ENCODE measurements around the gene PARD3B.

PARD3B gene

GRCh38 chr2:205235434-205235833 lies 690.2 kb downstream of the PARD3B start:
- DNase-seq (ENCODE audit: low read depth): no peak
- TF ChIP-seq POLR2A (IDR thresholded peaks at IDR 0.05; ENCODE audit: extremely low read depth, insufficient read length) (no peak), MAX (IDR thresholded peaks at IDR 0.05; ENCODE audit: low read depth, low read length) (no peak), MYC (IDR thresholded peaks at IDR 0.05; ENCODE audit: low read depth, low read length) (no peak), CTCF (IDR thresholded peaks at IDR 0.05; ENCODE audit: low read depth, low read length) (no peak)
- no peak overlapping the region for H3K4me3 ChIP-seq (ENCODE audit: low read depth, low read length)

GRCh38 chr2:205237524-205237923 lies 692.2 kb downstream of the PARD3B start:
- H3K4me3 ChIP-seq (ENCODE audit: low read depth, low read length): no peak overlapping the region
- no peak for TF ChIP-seq MAX (IDR thresholded peaks at IDR 0.05; ENCODE audit: low read depth, low read length)
- no peak for TF ChIP-seq CTCF (IDR thresholded peaks at IDR 0.05; ENCODE audit: low read depth, low read length)
- no peak for TF ChIP-seq MYC (IDR thresholded peaks at IDR 0.05; ENCODE audit: low read depth, low read length)
- TF ChIP-seq POLR2A (IDR thresholded peaks at IDR 0.05; ENCODE audit: extremely low read depth, insufficient read length): no peak
- DNase-seq (ENCODE audit: low read depth): no peak

GRCh38 chr2:205245001-205245400 lies 699.7 kb downstream of the PARD3B start:
- no peak for DNase-seq (ENCODE audit: low read depth)
- TF ChIP-seq CTCF (IDR thresholded peaks at IDR 0.05; ENCODE audit: low read depth, low read length): no peak
- TF ChIP-seq MYC (IDR thresholded peaks at IDR 0.05; ENCODE audit: low read depth, low read length): no peak
- H3K4me3 ChIP-seq (ENCODE audit: low read depth, low read length): no peak overlapping the region

- TF ChIP-seq MYC (IDR thresholded peaks at IDR 0.05; ENCODE audit: low read depth, low read length) (no peak), CTCF (IDR thresholded peaks at IDR 0.05; ENCODE audit: low read depth, low read length) (no peak), POLR2A (IDR thresholded peaks at IDR 0.05; ENCODE audit: extremely low read depth, insufficient read length) (no peak), MAX (IDR thresholded peaks at IDR 0.05; ENCODE audit: low read depth, low read length) (no peak)
- no peak overlapping the region for H3K4me3 ChIP-seq (ENCODE audit: low read depth, low read length)
- no peak for DNase-seq (ENCODE audit: low read depth)
Observed at GRCh38 chr2:205245652-205246051, 700.4 kb downstream of the PARD3B start.

- TF ChIP-seq CTCF (IDR thresholded peaks at IDR 0.05; ENCODE audit: low read depth, low read length) (no peak), MAX (IDR thresholded peaks at IDR 0.05; ENCODE audit: low read depth, low read length) (no peak), POLR2A (IDR thresholded peaks at IDR 0.05; ENCODE audit: extremely low read depth, insufficient read length) (no peak), MYC (IDR thresholded peaks at IDR 0.05; ENCODE audit: low read depth, low read length) (no peak)
- no peak for DNase-seq (ENCODE audit: low read depth)
- H3K4me3 ChIP-seq (ENCODE audit: low read depth, low read length): no peak overlapping the region
Observed at GRCh38 chr2:205259121-205259520, 713.8 kb downstream of the PARD3B start.

GRCh38 chr2:205261516-205262020 lies 716.3 kb downstream of the PARD3B start:
- TF ChIP-seq CTCF (IDR thresholded peaks at IDR 0.05; ENCODE audit: low read depth, low read length) (no peak), MAX (IDR thresholded peaks at IDR 0.05; ENCODE audit: low read depth, low read length) (no peak), POLR2A (IDR thresholded peaks at IDR 0.05; ENCODE audit: extremely low read depth, insufficient read length) (no peak), MYC (IDR thresholded peaks at IDR 0.05; ENCODE audit: low read depth, low read length) (no peak)
- H3K4me3 ChIP-seq (ENCODE audit: low read depth, low read length): no peak overlapping the region
- no peak for DNase-seq (ENCODE audit: low read depth)
